ENCODE results near the gene MCC. TPM values are rescaled to one million over a fixed set of nuclear protein-coding genes. Genes with fewer than 3 reads are reported as not detected.

Gene MCC
- total RNA-seq, 4 donors from 2014 or later, result 17.1 to 90.7 (median 40.1) TPM

GRCh38 chr5:113216545-113216944 lies 271.7 kb downstream of the MCC start:
- no peak overlapping the region for H3K27ac ChIP-seq
- no peak overlapping the region for H3K4me3 ChIP-seq
- no peak for TF ChIP-seq POLR2A (IDR thresholded peaks at IDR 0.05)
- TF ChIP-seq, protein P1, sequence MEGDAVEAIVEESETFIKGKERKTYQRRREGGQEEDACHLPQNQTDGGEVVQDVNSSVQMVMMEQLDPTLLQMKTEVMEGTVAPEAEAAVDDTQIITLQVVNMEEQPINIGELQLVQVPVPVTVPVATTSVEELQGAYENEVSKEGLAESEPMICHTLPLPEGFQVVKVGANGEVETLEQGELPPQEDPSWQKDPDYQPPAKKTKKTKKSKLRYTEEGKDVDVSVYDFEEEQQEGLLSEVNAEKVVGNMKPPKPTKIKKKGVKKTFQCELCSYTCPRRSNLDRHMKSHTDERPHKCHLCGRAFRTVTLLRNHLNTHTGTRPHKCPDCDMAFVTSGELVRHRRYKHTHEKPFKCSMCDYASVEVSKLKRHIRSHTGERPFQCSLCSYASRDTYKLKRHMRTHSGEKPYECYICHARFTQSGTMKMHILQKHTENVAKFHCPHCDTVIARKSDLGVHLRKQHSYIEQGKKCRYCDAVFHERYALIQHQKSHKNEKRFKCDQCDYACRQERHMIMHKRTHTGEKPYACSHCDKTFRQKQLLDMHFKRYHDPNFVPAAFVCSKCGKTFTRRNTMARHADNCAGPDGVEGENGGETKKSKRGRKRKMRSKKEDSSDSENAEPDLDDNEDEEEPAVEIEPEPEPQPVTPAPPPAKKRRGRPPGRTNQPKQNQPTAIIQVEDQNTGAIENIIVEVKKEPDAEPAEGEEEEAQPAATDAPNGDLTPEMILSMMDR (IDR thresholded peaks at IDR 0.05), result no peak
- H3K9me3 ChIP-seq, result no peaks in the 10 kb centered on the region
- H3K36me3 ChIP-seq, result no peaks in the 10 kb centered on the region
- no peak for DNase-seq
- H3K4me1 ChIP-seq, result peaks cover 0 to 9% of the 10 kb centered on the region in 2 donors
- intact Hi-C loops (cut with DNase I; ENCODE audit: low total_unique reads), result no loop called here
- H3K27me3 ChIP-seq, result no peaks in the 10 kb centered on the region

DNA sequence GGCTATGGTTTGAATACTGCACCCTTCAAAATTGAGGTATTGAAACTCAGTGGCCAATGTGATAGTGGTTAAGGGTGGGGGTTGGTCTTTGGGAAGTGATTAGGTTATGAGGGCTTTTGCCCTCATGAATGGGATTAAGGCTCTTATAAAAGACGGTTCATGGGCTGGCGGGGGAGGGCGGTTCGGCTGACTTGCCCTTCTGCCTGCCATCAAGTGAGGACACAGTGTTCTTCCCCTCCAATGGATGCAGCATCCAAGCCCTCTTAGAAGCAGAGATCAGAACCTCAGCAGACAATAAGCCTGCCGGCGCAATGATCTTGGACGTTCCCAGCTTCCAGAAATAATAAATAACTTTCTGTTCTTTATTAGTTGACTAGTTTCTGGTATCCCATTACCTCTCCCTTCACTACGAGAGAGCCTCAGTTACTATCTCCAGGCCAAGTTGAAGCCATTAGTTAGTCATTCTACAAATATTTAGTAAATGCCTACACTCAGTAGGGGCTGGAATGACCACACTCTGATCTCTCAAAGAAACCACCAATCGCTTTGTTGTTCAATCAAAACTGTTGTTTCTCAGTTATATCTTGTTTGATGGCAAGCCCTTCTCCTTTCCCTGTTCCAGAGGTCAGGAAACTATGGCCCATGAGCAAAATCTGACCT lies 272.7 kb downstream of the MCC start:
- H3K27me3 ChIP-seq, result no peaks in the 10 kb centered on the region
- DNase-seq, result no peak
- H3K36me3 ChIP-seq, result no peaks in the 10 kb centered on the region
- H3K4me1 ChIP-seq, result peaks cover 0 to 9% of the 10 kb centered on the region in 2 donors
- H3K4me3 ChIP-seq, result no peak overlapping the region
- H3K9me3 ChIP-seq, result no peaks in the 10 kb centered on the region
- TF ChIP-seq POLR2A (IDR thresholded peaks at IDR 0.05), result no peak
- TF ChIP-seq, protein P1 (IDR thresholded peaks at IDR 0.05), result no peak
- no peak overlapping the region for H3K27ac ChIP-seq
- intact Hi-C loops (cut with DNase I; ENCODE audit: low total_unique reads), result no loop called here

- no peaks in the 10 kb centered on the region for H3K36me3 ChIP-seq
- intact Hi-C loops (cut with DNase I; ENCODE audit: low total_unique reads), result no loop called here
- no peak overlapping the region for H3K27ac ChIP-seq
- H3K27me3 ChIP-seq, result no peaks in the 10 kb centered on the region
- H3K9me3 ChIP-seq, result no peaks in the 10 kb centered on the region
- TF ChIP-seq, protein P1 (IDR thresholded peaks at IDR 0.05), result no peak
- TF ChIP-seq POLR2A (IDR thresholded peaks at IDR 0.05), result no peak
- no peak for DNase-seq
- H3K4me3 ChIP-seq, result no peak overlapping the region
- peaks cover 0 to 9% of the 10 kb centered on the region in 2 donors for H3K4me1 ChIP-seq
Observed at GRCh38 chr5:113214606-113215323, 273.5 kb downstream of the MCC start.

GRCh38 chr5:113213551-113214425 lies 274.5 kb downstream of the MCC start:
- Histone ChIP-seq H3K9me3 (no peaks in the 10 kb centered on the region), H3K36me3 (no peaks in the 10 kb centered on the region), H3K27ac (no peak overlapping the region), H3K4me3 (no peak overlapping the region), H3K4me1 (peaks cover 0 to 3% of the 10 kb centered on the region in 2 donors), H3K27me3 (no peaks in the 10 kb centered on the region)
- intact Hi-C loops (cut with DNase I; ENCODE audit: low total_unique reads), result no loop called here
- TF ChIP-seq POLR2A (IDR thresholded peaks at IDR 0.05), result no peak
- TF ChIP-seq, protein P1 (IDR thresholded peaks at IDR 0.05), result no peak
- DNase-seq, result no peak

Data from uterus (tissue), 4 donors.